Colonic mucosa (tissue), 4 donors: ENCODE data around the gene ABCA12. TPM values are rescaled to one million over a fixed set of nuclear protein-coding genes. Genes with fewer than 3 reads are reported as not detected.

Experiments
- DNase-seq: peaks from one replicate; pipeline ENCODE4 v3.0.0-alpha.2; 2020
- H3K27ac ChIP-seq: fragments of 200-600 bp; one replicate; pipeline ENCODE4 v1.8.0; 2021
- H3K27me3 ChIP-seq: fragments of 200-600 bp; one replicate; pipeline ENCODE4 v1.8.0; 2021
- H3K36me3 ChIP-seq: fragments of 200-600 bp; one replicate; pipeline ENCODE4 v1.8.0; 2021
- H3K4me1 ChIP-seq: fragments of 200-600 bp; one replicate; pipeline ENCODE4 v1.8.0; 2021; ENCODE audit warnings: mild to moderate bottlenecking
- H3K4me3 ChIP-seq: fragments of 200-600 bp; one replicate; pipeline ENCODE4 v1.8.0; 2021
- H3K9ac ChIP-seq, 2 donors: one replicate each; pipeline ENCODE4 v1.7.0; 2013; ENCODE audit warnings: control low read depth in 2 of 2, low read depth in 2 of 2, low read length in 2 of 2
- H3K9me3 ChIP-seq: fragments of 200-600 bp; one replicate; pipeline ENCODE4 v1.8.0; 2021
- intact Hi-C: fragments of 100-400 bp; cut with DNase I; formaldehyde crosslinking; loops from one replicate; pipeline ENCODE4 v1.14.1; 2022
- total RNA-seq, 2 donors: library from RNA; stranded (reverse); fragmentation: NEBNext Ultra II Directional in 1 of 2; extraction: Animal tissue kit (Norgen Biotek cat#: 25700) in 1 of 2; gene quantifications; one replicate each; pipeline ENCODE4 v1.2.1, GENCODE V29; 2021
- TF ChIP-seq, protein P1 (sequence below): fragments of 200-600 bp; IDR thresholded peaks from one replicate; pipeline ENCODE4 v1.8.0; 2022; ENCODE audit warnings: antibody characterized with exemption, mild to moderate bottlenecking
- donor health status: healthy.
- donor health status: DM: no; HTN: no; CAD: no.
- donor health status: DM: no; HTN: no; CAD: no.

Gene ABCA12
- total RNA-seq, 2 donors from 2014 or later = 0.03 to 0.22 TPM

DNA sequence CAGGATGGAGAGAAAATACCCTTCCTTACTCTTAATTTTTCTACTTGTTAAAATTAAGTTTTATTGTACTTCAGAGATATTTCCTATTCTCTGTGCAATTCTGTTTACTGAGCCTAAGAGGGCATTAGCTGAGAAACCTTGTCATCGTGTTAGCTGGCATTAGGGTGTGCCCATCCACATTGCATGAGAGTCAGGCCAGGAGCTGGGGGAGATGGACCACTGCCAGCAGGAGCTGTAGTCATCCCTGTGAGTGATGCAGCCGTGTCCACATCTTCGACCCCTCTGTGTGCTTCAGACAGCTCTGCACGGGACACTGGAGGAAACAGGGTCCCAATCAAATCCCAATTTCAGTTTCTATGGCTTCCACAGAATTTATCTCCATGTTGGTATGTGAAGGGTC is 34.2 kb downstream of the ABCA12 start:
- no peak overlapping the region for H3K27ac ChIP-seq
- TF ChIP-seq, protein P1, sequence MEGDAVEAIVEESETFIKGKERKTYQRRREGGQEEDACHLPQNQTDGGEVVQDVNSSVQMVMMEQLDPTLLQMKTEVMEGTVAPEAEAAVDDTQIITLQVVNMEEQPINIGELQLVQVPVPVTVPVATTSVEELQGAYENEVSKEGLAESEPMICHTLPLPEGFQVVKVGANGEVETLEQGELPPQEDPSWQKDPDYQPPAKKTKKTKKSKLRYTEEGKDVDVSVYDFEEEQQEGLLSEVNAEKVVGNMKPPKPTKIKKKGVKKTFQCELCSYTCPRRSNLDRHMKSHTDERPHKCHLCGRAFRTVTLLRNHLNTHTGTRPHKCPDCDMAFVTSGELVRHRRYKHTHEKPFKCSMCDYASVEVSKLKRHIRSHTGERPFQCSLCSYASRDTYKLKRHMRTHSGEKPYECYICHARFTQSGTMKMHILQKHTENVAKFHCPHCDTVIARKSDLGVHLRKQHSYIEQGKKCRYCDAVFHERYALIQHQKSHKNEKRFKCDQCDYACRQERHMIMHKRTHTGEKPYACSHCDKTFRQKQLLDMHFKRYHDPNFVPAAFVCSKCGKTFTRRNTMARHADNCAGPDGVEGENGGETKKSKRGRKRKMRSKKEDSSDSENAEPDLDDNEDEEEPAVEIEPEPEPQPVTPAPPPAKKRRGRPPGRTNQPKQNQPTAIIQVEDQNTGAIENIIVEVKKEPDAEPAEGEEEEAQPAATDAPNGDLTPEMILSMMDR = no peak
- no peak overlapping the region for H3K4me3 ChIP-seq
- intact Hi-C loops = no loop called here
- no peaks in the 10 kb centered on the region for H3K4me1 ChIP-seq
- H3K9me3 ChIP-seq = no peaks in the 10 kb centered on the region
- H3K36me3 ChIP-seq = no peaks in the 10 kb centered on the region
- no peaks in the 10 kb centered on the region for H3K27me3 ChIP-seq
- H3K9ac ChIP-seq = no peak overlapping the region
- no peak for DNase-seq

DNA sequence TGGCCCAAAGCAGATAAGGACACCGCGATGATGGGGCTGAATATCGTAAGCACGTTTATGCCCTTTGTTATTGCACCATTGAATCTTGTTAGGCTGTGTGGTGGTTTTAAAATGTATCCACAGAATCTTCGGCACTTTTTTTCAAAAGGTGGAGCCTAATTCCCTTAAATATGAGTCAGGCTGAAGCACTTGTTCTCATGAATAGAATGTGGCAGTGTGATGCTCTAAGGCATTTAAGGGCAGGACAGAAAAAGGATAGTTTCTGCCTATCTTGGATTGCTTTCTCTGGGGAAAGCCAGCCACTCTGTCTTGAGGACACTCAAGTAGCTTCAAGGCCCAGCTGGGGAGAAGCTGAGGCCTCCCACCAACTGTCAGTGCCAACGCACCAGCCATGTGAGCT is 39.6 kb downstream of the ABCA12 start:
- H3K9me3 ChIP-seq = no peaks in the 10 kb centered on the region
- no peaks in the 10 kb centered on the region for H3K36me3 ChIP-seq
- H3K27me3 ChIP-seq = no peaks in the 10 kb centered on the region
- TF ChIP-seq, protein P1 = no peak
- intact Hi-C loops = no loop called here
- DNase-seq = no peak
- no peak overlapping the region for H3K27ac ChIP-seq
- H3K4me3 ChIP-seq = no peak overlapping the region
- H3K9ac ChIP-seq = no peak overlapping the region
- H3K4me1 ChIP-seq = no peaks in the 10 kb centered on the region

DNA sequence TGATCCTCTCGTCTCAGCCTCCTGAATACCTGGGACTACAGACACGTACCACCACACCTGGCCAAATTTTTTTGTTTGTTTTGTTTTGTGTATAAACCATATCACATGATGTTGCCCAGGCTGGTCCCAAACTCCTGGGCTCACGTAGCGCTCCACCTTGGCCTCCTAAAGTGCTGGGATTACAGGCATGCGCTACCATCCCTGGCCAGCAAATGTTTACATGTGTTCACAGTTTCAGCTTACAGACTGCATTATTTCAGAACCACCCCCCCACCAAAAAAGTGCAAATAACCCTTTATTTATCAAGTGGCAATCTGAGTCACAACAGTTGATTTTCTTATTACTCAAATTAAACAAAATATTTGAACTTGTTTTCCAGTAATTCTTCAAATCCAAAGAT is 54.3 kb downstream of the ABCA12 start:
- TF ChIP-seq, protein P1 = no peak
- Histone ChIP-seq H3K4me3 (no peak overlapping the region), H3K9me3 (no peaks in the 10 kb centered on the region), H3K9ac (no peak overlapping the region), H3K27me3 (no peaks in the 10 kb centered on the region), H3K36me3 (no peaks in the 10 kb centered on the region), H3K27ac (no peak overlapping the region), H3K4me1 (no peaks in the 10 kb centered on the region)
- intact Hi-C loops = no loop called here
- no peak for DNase-seq

DNA sequence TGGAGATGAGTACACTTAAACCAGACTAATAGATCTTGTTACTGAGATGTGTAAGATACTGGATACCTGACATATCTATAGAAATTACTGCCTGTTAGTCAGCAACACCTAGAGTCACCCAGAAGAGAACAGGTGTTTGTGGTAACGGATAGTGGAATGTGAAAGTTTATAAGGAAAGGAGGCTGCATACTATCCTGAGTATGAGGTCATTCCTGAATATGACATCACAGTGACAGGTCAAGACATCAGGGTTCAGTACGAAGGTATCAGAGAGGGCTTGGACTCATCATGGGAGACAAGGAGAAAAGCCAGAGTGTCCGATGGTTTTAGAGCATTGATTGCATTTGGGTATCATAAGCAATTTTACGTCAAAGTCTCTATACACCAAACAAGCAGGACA is 55.3 kb downstream of the ABCA12 start:
- no peak for DNase-seq
- Histone ChIP-seq H3K4me1 (no peaks in the 10 kb centered on the region), H3K4me3 (no peak overlapping the region), H3K36me3 (no peaks in the 10 kb centered on the region), H3K9me3 (no peaks in the 10 kb centered on the region), H3K27me3 (no peaks in the 10 kb centered on the region), H3K27ac (no peak overlapping the region), H3K9ac (no peak overlapping the region)
- intact Hi-C loops = no loop called here
- TF ChIP-seq, protein P1 = no peak

DNA sequence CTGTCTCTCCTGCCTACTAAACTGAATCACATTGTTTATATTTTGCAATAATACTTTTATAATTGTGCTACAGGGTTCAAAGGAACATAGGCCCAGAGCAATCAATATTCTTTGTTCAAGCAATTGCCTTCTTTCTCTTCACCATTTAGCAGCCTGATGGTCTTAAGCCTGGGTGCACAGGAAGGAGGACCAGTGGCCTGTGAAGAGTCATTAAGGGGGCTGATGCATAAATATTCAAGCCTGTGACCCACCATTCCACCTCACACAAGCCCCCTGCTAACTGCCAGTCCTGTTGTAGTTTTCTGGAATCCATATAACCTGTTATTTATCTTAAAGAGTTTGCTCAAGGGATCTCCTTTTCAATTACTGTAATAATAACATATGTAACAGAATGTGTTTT is 56.0 kb downstream of the ABCA12 start:
- no peaks in the 10 kb centered on the region for H3K9me3 ChIP-seq
- no peak overlapping the region for H3K27ac ChIP-seq
- no peak for DNase-seq
- no peaks in the 10 kb centered on the region for H3K27me3 ChIP-seq
- TF ChIP-seq, protein P1 = no peak
- intact Hi-C loops = no loop called here
- no peak overlapping the region for H3K9ac ChIP-seq
- H3K36me3 ChIP-seq = no peaks in the 10 kb centered on the region
- no peak overlapping the region for H3K4me3 ChIP-seq
- no peaks in the 10 kb centered on the region for H3K4me1 ChIP-seq

DNA sequence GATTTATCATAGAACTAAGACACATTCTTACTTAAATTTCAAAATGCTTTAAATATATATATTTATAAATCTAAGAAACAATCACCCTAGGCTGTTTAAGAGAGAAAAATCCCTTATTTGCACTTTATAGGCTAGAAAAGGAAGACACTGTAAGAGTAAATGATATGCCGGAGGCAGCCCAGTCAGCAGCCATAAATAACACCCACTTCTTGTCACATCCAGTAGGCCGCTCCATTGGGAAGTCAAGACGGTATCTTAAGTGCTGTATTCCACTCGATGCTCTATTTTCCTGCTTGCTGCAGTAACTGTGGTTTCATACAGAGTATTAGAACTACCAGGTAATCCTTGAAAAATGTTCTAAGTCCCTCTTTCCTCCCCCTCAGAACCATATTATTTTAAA is 57.9 kb downstream of the ABCA12 start:
- Histone ChIP-seq H3K27ac (no peak overlapping the region), H3K4me1 (no peaks in the 10 kb centered on the region), H3K9me3 (no peaks in the 10 kb centered on the region), H3K27me3 (no peaks in the 10 kb centered on the region), H3K36me3 (no peaks in the 10 kb centered on the region), H3K4me3 (no peak overlapping the region), H3K9ac (no peak overlapping the region)
- TF ChIP-seq, protein P1 = no peak
- intact Hi-C loops = no loop called here
- DNase-seq = no peak
